NCI-H1105 (cell line): ENCODE results near the gene BRAP.
"Not testable (repeated sequence)": the region's sequence is repeated elsewhere in the genome, so short reads cannot be mapped to it uniquely, and the experiment has no call there.

Experiments used
- DNase-seq: peaks from one replicate; lab custom pipeline; 2025; lab: John Stamatoyannopoulos, UW

BRAP gene

GRCh38 chr12:111673503-111673902 lies 12.3 kb downstream of the BRAP start:
- no peak for DNase-seq

DNA sequence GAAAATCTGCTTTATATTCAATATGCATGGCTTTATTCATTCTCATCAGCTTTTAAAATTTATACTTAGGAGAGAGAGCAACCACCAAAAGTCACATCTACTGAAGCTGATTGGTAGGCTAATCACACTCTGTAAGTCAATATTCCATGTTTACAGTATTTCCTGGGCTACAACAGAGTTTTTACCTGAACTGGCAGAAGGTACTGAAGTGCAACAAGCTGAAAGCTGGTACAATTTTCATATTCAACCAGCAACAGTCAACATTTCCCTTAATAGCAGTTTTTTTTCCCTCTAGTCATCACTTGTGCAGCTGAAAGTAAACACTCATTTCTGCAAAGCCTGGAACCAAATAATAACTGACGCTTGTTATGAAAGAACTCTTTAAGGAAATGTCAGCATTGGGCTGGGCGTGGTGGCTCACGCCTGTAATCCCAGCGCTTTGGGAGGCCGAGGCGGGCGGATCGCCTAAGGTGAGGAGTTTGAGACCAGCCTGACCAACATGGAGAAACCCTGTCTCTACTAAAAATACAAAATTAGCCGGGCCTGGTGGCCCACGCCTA lies 12.9 kb downstream of the BRAP start:
- no peak for DNase-seq

GRCh38 chr12:111664961-111665865 lies 20.5 kb downstream of the BRAP start:
- no peak for DNase-seq

GRCh38 chr12:111664499-111664898 lies 21.3 kb downstream of the BRAP start:
- no peak for DNase-seq

DNA sequence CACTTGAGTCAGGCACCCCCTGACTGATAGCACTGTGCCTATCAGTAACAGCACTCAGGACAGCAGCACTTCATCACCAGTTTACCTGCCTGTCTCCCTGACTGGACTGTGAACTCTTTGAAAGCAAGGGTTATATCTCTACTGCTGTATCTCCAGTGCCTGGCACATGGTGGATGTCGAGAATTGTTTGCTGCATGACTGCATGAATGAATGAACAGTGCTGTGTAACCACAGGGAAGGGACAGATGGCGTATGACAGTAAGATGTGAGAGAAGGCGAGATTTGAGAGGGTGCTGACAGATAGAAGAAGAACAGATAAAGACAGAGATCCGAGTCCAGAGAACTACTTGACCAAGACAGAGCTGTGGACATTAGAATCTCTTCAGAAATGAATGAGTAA lies 29.7 kb downstream of the BRAP start:
- no peak for DNase-seq

GRCh38 chr12:111655356-111655755 lies 30.4 kb downstream of the BRAP start:
- no peak for DNase-seq

GRCh38 chr12:111653596-111653995 lies 32.2 kb downstream of the BRAP start:
- DNase-seq = no peak

- DNase-seq = not testable (repeated sequence)
Observed at GRCh38 chr12:111652530-111652929, 33.2 kb downstream of the BRAP start.

- no peak for DNase-seq
Observed at GRCh38 chr12:111650912-111651311, 34.8 kb downstream of the BRAP start.

GRCh38 chr12:111645433-111645832 lies 40.3 kb downstream of the BRAP start:
- DNase-seq = no peak

DNA sequence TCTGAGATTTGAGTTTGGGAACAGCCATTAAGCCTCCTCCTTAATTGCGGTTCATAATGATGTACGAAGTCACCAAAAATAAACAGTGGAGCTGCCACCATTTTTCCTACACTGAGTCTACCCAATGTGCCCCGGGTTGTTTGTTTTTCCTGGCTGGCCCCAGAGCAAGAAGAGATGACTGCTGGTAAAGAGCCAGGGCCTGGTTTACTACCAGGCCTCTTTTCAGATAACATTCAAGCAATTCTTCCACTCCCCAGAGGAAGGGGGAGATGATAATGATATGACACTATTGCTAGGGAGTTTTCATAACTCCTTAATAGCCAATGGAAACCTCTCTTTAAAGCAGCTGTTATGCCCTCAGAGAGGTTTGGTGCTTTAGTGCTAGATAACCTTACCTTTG lies 42.3 kb downstream of the BRAP start:
- no peak for DNase-seq

DNA sequence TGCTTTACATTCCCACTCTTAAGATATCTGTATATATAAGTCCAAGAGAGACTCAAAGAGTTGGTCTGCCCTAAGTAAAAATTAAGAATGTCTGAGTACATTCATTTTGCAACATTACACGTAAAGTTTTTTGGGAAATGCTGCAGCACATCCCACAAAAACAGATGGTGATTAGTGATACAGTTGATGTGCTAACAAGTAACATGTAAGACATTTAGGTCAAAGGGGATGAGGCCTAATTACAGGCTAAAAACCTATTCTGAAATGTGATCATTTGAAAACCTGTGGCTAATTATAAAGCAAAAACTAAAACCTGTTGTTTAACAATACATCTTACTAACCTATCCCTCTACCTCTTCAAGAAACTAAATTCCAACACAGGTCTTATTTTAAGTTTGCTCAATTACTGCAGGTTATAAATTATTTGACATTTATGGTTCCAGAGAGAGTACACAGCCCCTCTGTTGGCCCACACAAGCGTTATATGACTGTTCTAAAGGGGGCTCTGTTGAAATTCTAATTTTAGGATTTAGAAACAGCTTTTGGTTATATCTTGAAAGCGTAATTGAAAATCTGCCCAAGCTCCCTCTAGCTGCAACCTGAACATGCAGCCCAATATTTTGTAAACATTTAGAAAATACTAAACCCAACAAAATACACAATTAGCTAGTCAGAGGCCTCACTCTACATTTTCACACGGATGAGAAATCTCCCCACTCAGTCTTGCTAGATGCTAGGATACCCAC lies 42.9 kb downstream of the BRAP start:
- no peak for DNase-seq

GRCh38 chr12:111640506-111640905 lies 45.2 kb downstream of the BRAP start:
- DNase-seq = no peak

DNA sequence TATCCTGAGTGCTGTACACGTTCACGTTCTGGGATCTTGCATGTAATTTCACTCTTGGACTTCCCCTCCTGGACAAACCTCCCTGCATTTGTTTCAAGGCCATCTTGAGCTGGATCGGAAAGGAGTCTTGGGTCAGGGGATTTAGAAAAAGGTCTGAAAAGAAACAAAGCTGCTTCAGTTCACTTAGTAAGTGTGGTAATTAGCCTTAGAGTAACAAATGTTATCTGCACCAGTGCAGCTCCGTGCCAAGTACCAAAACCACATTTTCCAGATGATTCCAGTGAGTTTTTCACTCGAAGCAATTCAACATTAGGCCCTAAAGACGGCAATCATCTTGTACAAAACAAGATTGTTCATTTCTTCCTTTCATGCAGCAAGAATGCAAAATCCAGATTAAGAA lies 47.2 kb downstream of the BRAP start:
- DNase-seq = no peak

GRCh38 chr12:111636209-111636945 lies 49.4 kb downstream of the BRAP start:
- no peak for DNase-seq

- DNase-seq = no peak
Observed at GRCh38 chr12:111635524-111635923, 50.2 kb downstream of the BRAP start.

GRCh38 chr12:111628505-111629260 lies 57.1 kb downstream of the BRAP start:
- no peak for DNase-seq

- DNase-seq = no peak
Observed at GRCh38 chr12:111626230-111626629, 59.5 kb downstream of the BRAP start.

DNA sequence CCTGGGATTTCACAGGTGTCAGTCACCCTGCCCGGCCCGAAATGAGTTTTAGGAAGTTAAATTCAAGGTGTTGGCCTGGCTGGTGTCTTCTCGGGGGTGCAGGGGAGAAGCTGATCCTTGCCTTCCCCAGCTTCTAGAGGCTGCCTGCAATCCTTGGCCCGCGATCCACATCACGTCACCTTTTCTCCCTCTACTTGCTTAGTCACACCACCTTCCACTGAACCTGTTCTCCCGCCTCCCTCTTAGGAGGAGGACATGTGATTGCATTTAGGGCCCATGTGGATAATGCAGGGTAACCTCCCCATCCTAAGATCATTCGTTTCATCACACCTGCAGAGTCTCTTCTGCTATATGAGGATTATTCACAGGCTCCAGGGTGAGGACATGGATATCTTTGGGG lies 61.2 kb downstream of the BRAP start:
- no peak for DNase-seq

DNA sequence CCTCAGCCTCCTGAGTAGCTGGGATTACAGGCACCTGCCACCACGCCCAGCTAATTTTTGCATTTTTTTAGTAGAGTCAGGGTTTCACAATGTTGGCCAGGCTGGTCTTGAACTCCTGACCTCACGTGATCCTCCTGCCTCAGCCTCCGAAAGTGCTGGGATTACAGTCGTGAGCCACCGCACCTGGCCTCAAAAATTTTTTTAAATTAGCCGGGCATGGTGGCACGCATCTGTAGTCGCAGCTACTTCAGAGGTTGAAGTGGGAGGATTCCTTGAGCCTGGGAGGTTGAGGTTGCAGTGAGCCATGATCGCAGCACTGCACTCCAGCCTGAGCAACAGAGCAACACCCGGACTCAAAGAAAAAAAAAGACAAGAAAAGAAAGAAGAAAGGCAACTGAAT lies 67.9 kb downstream of the BRAP start:
- DNase-seq = not testable (repeated sequence)

DNA sequence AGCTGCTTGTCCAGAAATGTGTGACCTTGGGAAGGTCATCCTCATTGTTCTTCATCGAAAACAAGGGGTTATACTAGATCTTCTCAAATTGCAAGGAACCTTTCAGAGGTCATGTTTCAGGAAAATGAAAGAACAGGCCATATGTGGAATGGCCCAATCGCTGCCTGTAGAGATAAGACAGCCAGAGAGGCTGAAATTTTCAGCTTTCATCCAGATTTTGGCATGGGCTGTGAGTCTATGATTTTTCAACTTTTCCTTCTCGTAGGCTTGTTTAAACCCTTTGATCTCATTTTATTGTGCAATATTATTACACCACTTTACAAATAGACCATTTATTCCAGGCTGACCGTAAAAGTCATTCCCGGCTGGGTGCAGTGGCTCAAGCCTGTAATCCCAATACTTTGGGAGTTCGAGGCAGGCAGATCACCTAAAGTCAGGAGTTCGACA lies 69.6 kb downstream of the BRAP start:
- no peak for DNase-seq
